ENCODE data around the gene FYB1.

The FYB1 gene

GRCh38 chr5:39158127-39158593 is 61.2 kb downstream of the FYB1 start:
- no peak for DNase-seq

DNA sequence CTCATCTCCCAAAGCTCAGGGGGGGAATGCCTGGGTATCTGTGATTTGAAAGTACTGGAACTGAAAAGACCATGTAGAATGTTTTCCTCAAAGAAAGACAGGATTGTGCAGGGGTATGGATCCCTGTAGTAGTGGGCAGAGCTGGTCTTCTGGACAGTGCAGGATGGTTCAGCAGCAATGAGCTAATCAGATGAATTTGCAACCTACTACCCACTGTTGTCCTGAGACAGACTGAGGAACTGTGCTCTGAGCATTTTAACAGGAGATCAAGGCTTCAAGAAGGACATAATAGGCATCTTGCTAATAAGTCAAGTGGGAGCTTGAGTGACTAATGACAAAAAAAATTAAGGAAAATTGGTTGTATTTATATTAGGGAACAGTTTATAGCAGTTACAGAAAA is 61.7 kb downstream of the FYB1 start:
- no peak for DNase-seq

GRCh38 chr5:39156082-39156481 is 63.3 kb downstream of the FYB1 start:
- no peak for DNase-seq

GRCh38 chr5:39151745-39152144 is 67.6 kb downstream of the FYB1 start:
- no peak for DNase-seq

- DNase-seq: no peak
Observed at GRCh38 chr5:39149966-39150365, 69.4 kb downstream of the FYB1 start.

DNA sequence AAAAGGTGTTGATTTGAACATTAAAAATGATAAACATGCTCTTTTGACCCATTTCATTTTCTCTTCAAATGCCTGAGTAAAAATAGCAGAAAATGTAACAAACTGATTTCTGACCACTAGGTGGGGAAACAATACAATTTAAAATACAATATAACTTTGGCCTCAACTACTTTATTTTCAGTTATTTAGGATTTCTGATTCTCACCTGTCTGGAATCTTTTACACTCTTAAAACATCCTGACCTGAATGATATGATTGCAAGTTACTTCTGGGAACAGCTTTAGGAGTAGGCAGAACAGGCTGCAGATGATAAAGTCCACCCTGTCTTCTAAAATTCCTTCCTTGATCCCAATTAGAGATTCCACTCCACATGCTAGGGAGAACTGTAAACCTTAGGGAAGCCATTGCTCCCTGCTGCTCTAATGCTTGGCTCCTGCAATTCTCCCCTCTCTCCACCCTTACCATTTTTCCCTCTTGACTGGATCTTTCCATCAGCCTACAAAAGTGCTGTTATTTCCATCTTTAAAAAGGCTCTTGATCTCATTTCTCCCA is 70.3 kb downstream of the FYB1 start:
- no peak for DNase-seq

DNA sequence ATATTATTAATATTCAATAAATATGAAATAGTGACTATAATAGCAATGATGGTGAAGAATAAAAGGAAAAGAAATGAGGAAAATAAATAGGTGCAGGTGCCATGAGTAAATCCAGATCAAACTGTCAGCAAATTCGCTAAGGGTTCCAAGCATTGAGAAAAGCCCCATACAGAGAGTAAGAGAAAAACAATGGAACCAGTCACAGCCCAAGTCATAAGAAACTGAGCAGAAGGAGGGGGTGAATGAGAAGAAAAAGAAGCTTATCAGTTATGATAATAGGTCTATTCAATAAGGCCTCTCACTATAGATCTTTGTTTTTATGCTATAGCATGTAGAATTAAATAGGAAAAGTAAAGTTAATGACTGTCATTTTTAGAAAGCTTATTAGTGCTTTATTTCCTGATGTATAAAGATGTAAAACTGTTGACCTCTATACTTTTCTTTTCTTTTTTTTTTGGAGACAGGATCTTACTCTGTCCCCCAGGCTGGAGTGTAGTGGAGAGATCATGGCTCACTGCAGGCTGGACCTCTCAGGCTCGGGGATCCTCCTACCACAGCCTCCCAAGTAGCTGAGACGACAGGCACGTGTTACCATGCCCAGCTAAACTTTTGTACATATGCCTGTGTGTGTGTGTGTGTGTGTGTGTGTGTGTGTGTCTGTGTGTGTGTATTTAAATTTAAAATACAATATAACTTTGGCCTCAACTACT is 72.4 kb downstream of the FYB1 start:
- no peak for DNase-seq

- DNase-seq: no peak
Observed at GRCh38 chr5:39143151-39143860, 76.1 kb downstream of the FYB1 start.

- DNase-seq: no peak
Observed at GRCh38 chr5:39140558-39141168, 78.7 kb downstream of the FYB1 start.

DNA sequence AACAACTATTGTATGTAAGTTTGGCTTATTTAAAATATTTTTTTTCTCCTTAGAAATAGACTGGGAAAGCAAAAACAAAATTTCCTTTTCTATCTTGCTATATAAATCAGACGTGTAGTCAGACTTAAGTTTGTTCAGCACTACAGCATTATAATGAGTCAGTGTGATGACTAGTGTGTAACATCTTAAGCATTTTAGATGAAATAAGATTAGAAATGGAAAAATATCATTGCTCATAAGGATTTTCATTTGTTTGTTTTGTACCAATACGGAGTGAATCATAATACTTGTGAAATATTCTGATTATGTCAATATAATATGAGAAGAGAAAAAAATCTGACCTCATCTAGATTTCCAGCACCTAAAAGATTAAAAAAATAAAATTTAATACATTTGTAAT is 80.5 kb downstream of the FYB1 start:
- DNase-seq: no peak

- DNase-seq: no peak
Observed at GRCh38 chr5:39137819-39138451, 81.4 kb downstream of the FYB1 start.

- DNase-seq: no peak
Observed at GRCh38 chr5:39137391-39137790, 82.0 kb downstream of the FYB1 start.

- no peak for DNase-seq
Observed at GRCh38 chr5:39132792-39133191, 86.6 kb downstream of the FYB1 start.

- no peak for DNase-seq
Observed at GRCh38 chr5:39132128-39132447, 87.3 kb downstream of the FYB1 start.

- DNase-seq: no peak
Observed at GRCh38 chr5:39131210-39132127, 87.9 kb downstream of the FYB1 start.

GRCh38 chr5:39130716-39131115 is 88.6 kb downstream of the FYB1 start:
- no peak for DNase-seq

DNA sequence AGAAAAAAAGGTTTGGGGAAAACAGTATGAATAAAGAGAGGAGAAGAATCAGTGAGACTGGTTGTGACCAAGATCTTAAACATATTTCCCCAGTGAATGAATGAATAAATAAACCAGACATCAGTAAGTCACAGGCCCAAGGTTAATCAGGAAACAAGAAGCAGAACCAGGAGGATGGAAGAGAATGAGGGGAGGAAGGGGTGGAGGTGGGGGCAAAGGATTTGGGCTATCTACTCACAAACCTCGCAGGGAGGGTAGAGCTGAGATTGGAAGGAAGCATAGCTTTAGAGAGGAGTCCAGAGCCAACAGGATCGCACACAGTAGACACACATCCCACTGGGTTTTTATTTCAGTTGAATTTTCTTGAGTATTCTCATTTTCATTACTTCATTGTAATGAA is 97.4 kb downstream of the FYB1 start:
- DNase-seq: no peak

- no peak for DNase-seq
Observed at GRCh38 chr5:39121315-39121714, 98.0 kb downstream of the FYB1 start.

GRCh38 chr5:39120052-39120420 is 99.3 kb downstream of the FYB1 start:
- DNase-seq: no peak

- no peak for DNase-seq
Observed at GRCh38 chr5:39119404-39120051, 99.8 kb downstream of the FYB1 start.

DNA sequence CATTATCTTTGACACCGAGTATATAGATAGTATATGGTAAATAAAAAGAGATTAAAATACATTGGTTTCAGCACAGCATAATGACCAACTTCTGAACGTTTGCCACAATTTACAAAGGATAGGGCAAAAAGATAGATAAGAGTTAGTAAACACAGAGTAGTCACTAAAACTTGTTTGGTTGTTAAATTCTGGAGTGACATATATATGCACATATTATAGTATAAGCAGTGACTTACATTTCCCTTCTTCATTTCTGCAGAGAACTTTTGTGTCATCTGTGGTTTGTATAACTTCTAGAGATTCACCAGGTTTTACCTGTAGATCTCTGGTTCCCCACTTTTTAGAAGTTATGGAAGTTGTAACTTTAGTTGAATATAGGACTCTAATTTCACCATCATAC is 100.7 kb downstream of the FYB1 start:
- no peak for DNase-seq

DNA sequence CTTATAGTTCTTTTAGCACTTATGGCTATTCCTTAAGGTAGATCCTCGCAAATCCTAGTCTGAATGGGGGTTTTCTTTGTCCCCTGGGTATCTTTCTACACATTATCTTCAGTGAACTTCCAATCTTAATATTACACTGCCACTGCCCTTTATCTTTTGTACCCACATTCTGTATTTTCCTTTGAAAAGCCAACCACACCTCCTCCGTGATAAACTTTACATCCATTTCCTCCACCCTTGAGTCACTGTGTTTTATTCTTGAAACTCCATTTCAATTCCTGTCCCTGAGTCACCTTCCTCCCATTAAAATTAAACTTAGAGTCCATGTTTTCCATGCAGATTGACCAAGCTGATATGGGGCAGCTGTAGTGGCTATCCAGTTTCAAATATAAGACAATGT is 102.0 kb downstream of the FYB1 start:
- no peak for DNase-seq
